ENCODE results near the gene PIP4P1.

The PIP4P1 gene

GRCh38 chr14:20441461-20441860 is 19.8 kb downstream of the PIP4P1 start:
- ATAC-seq: no peak
- TF ChIP-seq GLIS3 (CRISPR knock-in tag; IDR thresholded peaks at IDR 0.05): no peak
- TF ChIP-seq SNAI2 (CRISPR knock-in tag; IDR thresholded peaks at IDR 0.05): no peak
- no peak for TF ChIP-seq OSR1 (CRISPR knock-in tag; IDR thresholded peaks at IDR 0.05)

GRCh38 chr14:20440882-20441281 is 20.4 kb downstream of the PIP4P1 start:
- TF ChIP-seq ZNF8 (CRISPR knock-in tag; IDR thresholded peaks at IDR 0.05): no peak
- no peak for TF ChIP-seq PATZ1 (CRISPR knock-in tag; IDR thresholded peaks at IDR 0.05; ENCODE audit: borderline replicate concordance)
- TF ChIP-seq TOX (CRISPR knock-in tag; IDR thresholded peaks at IDR 0.05; ENCODE audit: borderline replicate concordance): no peak
- no peak for TF ChIP-seq GLIS3 (CRISPR knock-in tag; IDR thresholded peaks at IDR 0.05)
- TF ChIP-seq ZNF70 (CRISPR knock-in tag; IDR thresholded peaks at IDR 0.05): no peak
- TF ChIP-seq ESRRG (CRISPR knock-in tag; IDR thresholded peaks at IDR 0.05): no peak
- TF ChIP-seq BACH2 (CRISPR knock-in tag; IDR thresholded peaks at IDR 0.05; ENCODE audit: borderline replicate concordance): no peak
- TF ChIP-seq ZC3H10 (CRISPR knock-in tag; IDR thresholded peaks at IDR 0.05): no peak
- TF ChIP-seq TSHZ2 (CRISPR knock-in tag; IDR thresholded peaks at IDR 0.05): no peak
- no peak for TF ChIP-seq CSDC2 (CRISPR knock-in tag; IDR thresholded peaks at IDR 0.05)
- TF ChIP-seq SNAI2 (CRISPR knock-in tag; IDR thresholded peaks at IDR 0.05): no peak
- no peak for TF ChIP-seq RARB (CRISPR knock-in tag; IDR thresholded peaks at IDR 0.05)
- TF ChIP-seq CREB5 (CRISPR knock-in tag; IDR thresholded peaks at IDR 0.05; ENCODE audit: low read depth): no peak
- no peak for TF ChIP-seq ZFP30 (CRISPR knock-in tag; IDR thresholded peaks at IDR 0.05)
- no peak for TF ChIP-seq ISL1 (CRISPR knock-in tag; IDR thresholded peaks at IDR 0.05)
- no peak for ATAC-seq

GRCh38 chr14:20440465-20440864 is 20.8 kb downstream of the PIP4P1 start:
- ATAC-seq: no peak
- TF ChIP-seq ZNF70 (CRISPR knock-in tag; IDR thresholded peaks at IDR 0.05) (no peak), ZNF565 (CRISPR knock-in tag; conservative IDR thresholded peaks at IDR 0.05; ENCODE audit: low read depth) (no peak), CSRNP3 (CRISPR knock-in tag; IDR thresholded peaks at IDR 0.05) (no peak), TSHZ2 (CRISPR knock-in tag; IDR thresholded peaks at IDR 0.05) (no peak), RARB (CRISPR knock-in tag; IDR thresholded peaks at IDR 0.05) (no peak), ZFP3 (CRISPR knock-in tag; IDR thresholded peaks at IDR 0.05) (no peak), ARNTL (CRISPR knock-in tag; IDR thresholded peaks at IDR 0.05; ENCODE audit: borderline replicate concordance, low read depth) (no peak), CSDC2 (CRISPR knock-in tag; IDR thresholded peaks at IDR 0.05) (no peak), ESRRG (CRISPR knock-in tag; IDR thresholded peaks at IDR 0.05) (no peak), ISL1 (CRISPR knock-in tag; IDR thresholded peaks at IDR 0.05) (no peak), ZFP30 (CRISPR knock-in tag; IDR thresholded peaks at IDR 0.05) (no peak), POU6F1 (CRISPR knock-in tag; IDR thresholded peaks at IDR 0.05; ENCODE audit: borderline replicate concordance, low read depth) (no peak), CREB5 (CRISPR knock-in tag; IDR thresholded peaks at IDR 0.05; ENCODE audit: low read depth) (no peak), BACH2 (CRISPR knock-in tag; IDR thresholded peaks at IDR 0.05; ENCODE audit: borderline replicate concordance) (no peak), PPARA (CRISPR knock-in tag; IDR thresholded peaks at IDR 0.05; ENCODE audit: borderline replicate concordance) (no peak), PATZ1 (CRISPR knock-in tag; IDR thresholded peaks at IDR 0.05; ENCODE audit: borderline replicate concordance) (no peak)

Measured in SK-N-SH treated with all-trans-retinoic acid at 6 μM for 48 hours (cell line).